ENCODE results near the gene DDX20. TPM values are rescaled to one million over a fixed set of nuclear protein-coding genes. Genes with fewer than 3 reads are reported as not detected.

Gene DDX20
- total RNA-seq, 2 experiments from 2014 or later = 21.8 to 23.8 TPM

GRCh38 chr1:111811891-111812290 lies 56.2 kb downstream of the DDX20 start:
- ChIA-PET CTCF (no interaction called here), POLR2A (no interaction called here)

DNA sequence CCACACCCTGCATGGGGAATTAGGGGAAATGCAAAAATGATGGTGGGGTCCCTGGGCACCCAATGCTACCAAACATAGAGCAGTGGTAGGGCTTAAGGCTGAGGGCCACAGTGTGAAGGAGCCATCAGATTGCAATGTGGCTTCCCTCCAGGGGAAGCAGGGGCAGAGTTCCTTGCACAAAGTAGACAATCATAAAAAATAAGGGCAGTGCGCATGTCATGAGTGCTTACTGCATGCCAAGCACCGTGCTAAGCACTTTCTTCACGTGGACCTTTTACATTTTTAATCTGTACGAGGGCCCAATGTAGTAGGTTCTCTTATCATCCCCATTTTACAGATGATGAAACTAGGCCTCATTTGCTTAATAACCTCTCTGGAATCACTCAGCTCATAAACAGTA lies 56.6 kb downstream of the DDX20 start:
- CTCF ChIA-PET = no interaction called here
- POLR2A ChIA-PET = no interaction called here

- ChIA-PET CTCF (no interaction called here), POLR2A (no interaction called here)
Measured at GRCh38 chr1:111813440-111814304, 58.0 kb downstream of the DDX20 start.

- CTCF ChIA-PET = no interaction called here
- POLR2A ChIA-PET = no interaction called here
Measured at GRCh38 chr1:111814305-111814628, 58.6 kb downstream of the DDX20 start.

GRCh38 chr1:111814642-111815041 lies 58.9 kb downstream of the DDX20 start:
- CTCF ChIA-PET = no interaction called here
- POLR2A ChIA-PET = no interaction called here

Other genes with a start within 250 kb of the DDX20 start
- 100 to 1,000 TPM; 245 to 248 TPM for gene RAP1A, start 136.1 kb upstream of the DDX20 start, total RNA-seq
- gene INKA2, start 16.5 kb upstream of the DDX20 start, total RNA-seq = 1 to 10 TPM; 1.5 to 2.2 TPM
- gene KCND3, start 233.8 kb downstream of the DDX20 start, total RNA-seq = not detected